GM23248 (cell line): Measurements from ENCODE around the gene ZYX.

ENCODE experiments used
- EZH2 ChIP-seq: fragments of 200-600 bp; sonication (generic); IDR thresholded peaks from 2 replicates; pipeline ENCODE4 v1.6.1; 2018; ENCODE audit warnings: antibody characterized with exemption, mild to moderate bottlenecking; ENCODE audit not compliant: insufficient read depth, poor library complexity, severe bottlenecking
- EZH2phosphoT487 ChIP-seq: fragments of 200-600 bp; sonication (generic); IDR thresholded peaks from 2 replicates; pipeline ENCODE4 v1.6.1; 2018; ENCODE audit warnings: antibody characterized with exemption, moderate library complexity, mild to moderate bottlenecking, low read depth; ENCODE audit not compliant: insufficient read depth

- TF ChIP-seq EZH2phosphoT487 = no peak
- no peak for TF ChIP-seq EZH2
Measured at GRCh38 chr7:143408252-143408685, 27.1 kb downstream of the ZYX start.
